ENCODE data around the gene MAP1LC3B2.

Gene MAP1LC3B2

GRCh38 chr12:116539905-116540482 is 19.2 kb upstream of the MAP1LC3B2 start:
- POLR2A ChIA-PET, result interaction anchor here (0.7 to 0.9 kb wide), 2 partner anchors 8 to 15 kb away, joined by 3 to 4 read pairs; no protein-coding TSS in a partner anchor
- CTCF ChIA-PET, result no interaction called here

GRCh38 chr12:116540622-116541152 is 18.5 kb upstream of the MAP1LC3B2 start:
- ChIA-PET CTCF (no interaction called here), POLR2A (interaction anchor here (0.7 to 0.9 kb wide), 2 partner anchors 8 to 15 kb away, joined by 3 to 4 read pairs; no protein-coding TSS in a partner anchor)

More at GRCh38 chr12:116539905-116540482, 19.2 kb upstream of the MAP1LC3B2 start:
- no peak for TF ChIP-seq CTBP1 (IDR thresholded peaks at IDR 0.05; ENCODE audit: borderline replicate concordance)
- TF ChIP-seq NFRKB (IDR thresholded peaks at IDR 0.05), result no peak
- TF ChIP-seq L3MBTL2 (conservative IDR thresholded peaks at IDR 0.05), result no peak
- no peak for TF ChIP-seq FOXA1 (IDR thresholded peaks at IDR 0.05)
- TF ChIP-seq ELF4 (IDR thresholded peaks at IDR 0.05), result no peak
- no peak for TF ChIP-seq HDGF (IDR thresholded peaks at IDR 0.05; ENCODE audit: borderline replicate concordance)
- no peak for TF ChIP-seq FOXK2 (IDR thresholded peaks at IDR 0.05)
- TF ChIP-seq ARNT (IDR thresholded peaks at IDR 0.05), result no peak
- TF ChIP-seq ZNF384 (IDR thresholded peaks at IDR 0.05), result no peak
- no peak for TF ChIP-seq FOXM1 (IDR thresholded peaks at IDR 0.05; ENCODE audit: borderline replicate concordance)
- TF ChIP-seq BHLHE40 (IDR thresholded peaks at IDR 0.05; ENCODE audit: borderline replicate concordance), result no peak
- TF ChIP-seq LEF1 (IDR thresholded peaks at IDR 0.05; ENCODE audit: borderline replicate concordance), result no peak
- TF ChIP-seq SP1 (IDR thresholded peaks at IDR 0.05), result no peak
- TF ChIP-seq TARDBP (IDR thresholded peaks at IDR 0.05), result no peak
- no peak for TF ChIP-seq SUZ12 (IDR thresholded peaks at IDR 0.05)
- TF ChIP-seq, protein P1, sequence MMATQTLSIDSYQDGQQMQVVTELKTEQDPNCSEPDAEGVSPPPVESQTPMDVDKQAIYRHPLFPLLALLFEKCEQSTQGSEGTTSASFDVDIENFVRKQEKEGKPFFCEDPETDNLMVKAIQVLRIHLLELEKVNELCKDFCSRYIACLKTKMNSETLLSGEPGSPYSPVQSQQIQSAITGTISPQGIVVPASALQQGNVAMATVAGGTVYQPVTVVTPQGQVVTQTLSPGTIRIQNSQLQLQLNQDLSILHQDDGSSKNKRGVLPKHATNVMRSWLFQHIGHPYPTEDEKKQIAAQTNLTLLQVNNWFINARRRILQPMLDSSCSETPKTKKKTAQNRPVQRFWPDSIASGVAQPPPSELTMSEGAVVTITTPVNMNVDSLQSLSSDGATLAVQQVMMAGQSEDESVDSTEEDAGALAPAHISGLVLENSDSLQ (IDR thresholded peaks at IDR 0.05), result no peak
- DNase-seq (ENCODE audit: extremely low spot score), result no peak

DNA sequence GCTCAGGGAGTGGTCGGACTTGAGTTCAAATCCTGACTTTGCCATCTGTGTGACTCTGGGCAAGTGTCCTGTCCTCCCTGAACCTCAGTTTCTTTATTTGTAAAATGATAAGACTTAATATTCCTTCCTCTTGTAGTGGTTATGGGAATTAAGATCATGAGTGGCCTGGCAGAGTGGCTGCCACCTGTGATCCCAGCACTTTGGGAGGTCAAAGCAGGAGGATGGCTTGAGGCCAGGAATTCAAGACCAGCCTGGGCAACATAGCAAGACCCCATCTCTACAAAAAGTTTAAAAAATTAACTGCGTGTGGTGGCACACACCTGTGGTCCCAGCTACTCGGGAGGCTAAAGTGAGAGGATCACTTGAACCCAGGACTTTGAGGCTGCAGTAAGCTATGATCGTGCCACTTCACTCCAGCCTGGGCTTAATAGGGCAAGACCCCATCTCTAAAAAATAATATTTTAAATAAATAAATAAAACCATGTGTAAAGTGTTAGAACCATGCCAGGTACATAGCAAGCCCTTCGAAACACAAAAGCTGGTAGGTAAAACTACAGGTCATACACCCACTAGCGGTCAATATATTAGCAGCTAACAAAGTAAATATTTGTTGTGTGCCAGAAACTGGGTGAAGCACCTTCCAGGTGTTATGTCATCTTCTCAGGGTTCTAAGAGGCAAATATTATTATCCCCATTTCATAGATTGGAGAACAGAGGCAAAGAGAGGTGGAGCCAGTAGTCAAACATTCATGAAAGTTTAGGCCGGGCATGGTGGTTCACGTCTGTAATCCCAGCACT is 17.4 kb upstream of the MAP1LC3B2 start:
- POLR2A ChIA-PET, result no interaction called here
- DNase-seq (ENCODE audit: extremely low spot score), result no peak
- TF ChIP-seq FOXA1 (IDR thresholded peaks at IDR 0.05) (no peak), FOXM1 (IDR thresholded peaks at IDR 0.05; ENCODE audit: borderline replicate concordance) (no peak), L3MBTL2 (conservative IDR thresholded peaks at IDR 0.05) (no peak), ARNT (IDR thresholded peaks at IDR 0.05) (no peak)
- CTCF ChIA-PET, result no interaction called here

More at GRCh38 chr12:116540622-116541152, 18.5 kb upstream of the MAP1LC3B2 start:
- TF ChIP-seq TARDBP (IDR thresholded peaks at IDR 0.05) (no peak), ELF4 (IDR thresholded peaks at IDR 0.05) (no peak), FOXM1 (IDR thresholded peaks at IDR 0.05; ENCODE audit: borderline replicate concordance) (no peak), BHLHE40 (IDR thresholded peaks at IDR 0.05; ENCODE audit: borderline replicate concordance) (no peak), SUZ12 (IDR thresholded peaks at IDR 0.05) (no peak), ZNF384 (IDR thresholded peaks at IDR 0.05) (no peak), ARNT (IDR thresholded peaks at IDR 0.05) (no peak), HDGF (IDR thresholded peaks at IDR 0.05; ENCODE audit: borderline replicate concordance) (no peak), LEF1 (IDR thresholded peaks at IDR 0.05; ENCODE audit: borderline replicate concordance) (no peak), FOXA1 (IDR thresholded peaks at IDR 0.05) (no peak), L3MBTL2 (conservative IDR thresholded peaks at IDR 0.05) (no peak), NFRKB (IDR thresholded peaks at IDR 0.05) (no peak), CTBP1 (IDR thresholded peaks at IDR 0.05; ENCODE audit: borderline replicate concordance) (no peak), FOXK2 (IDR thresholded peaks at IDR 0.05) (no peak), SP1 (IDR thresholded peaks at IDR 0.05) (no peak)
- TF ChIP-seq, protein P1 (IDR thresholded peaks at IDR 0.05), result no peak
- no peak for DNase-seq (ENCODE audit: extremely low spot score)

DNA sequence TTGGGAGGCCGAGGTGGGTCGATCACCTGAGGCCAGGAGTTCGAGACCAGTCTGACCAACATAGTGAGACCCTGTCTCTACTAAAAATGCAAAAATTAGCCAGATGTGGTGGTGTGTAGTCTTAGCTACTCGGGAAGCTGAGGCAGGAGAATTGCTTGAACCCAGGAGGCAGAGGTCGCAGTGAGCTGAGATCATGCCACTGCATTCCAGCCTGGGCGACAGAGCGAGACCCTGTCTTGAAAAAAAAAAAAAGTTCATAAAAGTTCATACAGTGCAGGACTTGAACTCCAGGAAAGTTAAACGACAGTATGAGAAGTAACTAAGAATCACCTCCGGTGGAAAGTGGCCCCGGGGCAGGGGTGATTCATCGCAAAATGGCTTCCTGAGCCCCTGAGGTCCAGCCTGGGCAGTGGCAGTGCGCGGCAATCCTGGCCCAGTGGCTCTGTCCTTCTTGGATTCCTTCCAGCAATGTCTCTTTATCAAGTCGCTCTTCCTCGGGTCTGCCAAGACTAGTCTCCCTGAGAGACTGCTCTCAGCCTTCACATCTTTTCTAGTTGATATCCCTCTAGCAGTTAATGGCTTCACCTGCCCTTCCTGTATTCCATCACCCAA is 16.7 kb upstream of the MAP1LC3B2 start:
- CTCF ChIA-PET, result no interaction called here
- DNase-seq (ENCODE audit: extremely low spot score), result no peak
- POLR2A ChIA-PET, result no interaction called here
- TF ChIP-seq FOXK2 (IDR thresholded peaks at IDR 0.05) (no peak), SP1 (IDR thresholded peaks at IDR 0.05) (no peak), FOXM1 (IDR thresholded peaks at IDR 0.05; ENCODE audit: borderline replicate concordance) (no peak), LEF1 (IDR thresholded peaks at IDR 0.05; ENCODE audit: borderline replicate concordance) (no peak), ARNT (IDR thresholded peaks at IDR 0.05) (no peak), NFRKB (IDR thresholded peaks at IDR 0.05) (no peak), TARDBP (IDR thresholded peaks at IDR 0.05) (no peak), SUZ12 (IDR thresholded peaks at IDR 0.05) (no peak), FOXA1 (IDR thresholded peaks at IDR 0.05) (no peak), CTBP1 (IDR thresholded peaks at IDR 0.05; ENCODE audit: borderline replicate concordance) (no peak)

- TF ChIP-seq SP1 (IDR thresholded peaks at IDR 0.05), result no peak
- no peak for TF ChIP-seq SUZ12 (IDR thresholded peaks at IDR 0.05)
- TF ChIP-seq, protein P1 (IDR thresholded peaks at IDR 0.05), result no peak
- no peak for TF ChIP-seq L3MBTL2 (conservative IDR thresholded peaks at IDR 0.05)
- no peak for TF ChIP-seq TARDBP (IDR thresholded peaks at IDR 0.05)
- no peak for TF ChIP-seq FOXK2 (IDR thresholded peaks at IDR 0.05)
- no peak for TF ChIP-seq ZNF384 (IDR thresholded peaks at IDR 0.05)
- TF ChIP-seq FOXM1 (IDR thresholded peaks at IDR 0.05; ENCODE audit: borderline replicate concordance), result no peak
- TF ChIP-seq ELF4 (IDR thresholded peaks at IDR 0.05), result no peak
- CTCF ChIA-PET, result no interaction called here
- DNase-seq (ENCODE audit: extremely low spot score), result no peak
- POLR2A ChIA-PET, result no interaction called here
Measured at GRCh38 chr12:116544656-116545055, 14.5 kb upstream of the MAP1LC3B2 start.
